Astrocyte (in vitro differentiated cells and primary cell): ENCODE results near the gene PCNT.

Experiments
- CTCF ChIP-seq: IDR thresholded peaks from 2 replicates; pipeline ENCODE4 v1.5.1; 2011; ENCODE audit warnings: low read depth, mild to moderate bottlenecking, inconsistent platforms, low read length, moderate library complexity; ENCODE audit not compliant: insufficient read depth
- EZH2 ChIP-seq: IDR thresholded peaks from 2 replicates; pipeline ENCODE4 v1.6.1; 2012; ENCODE audit warnings: mild to moderate bottlenecking, low read length, inconsistent platforms; ENCODE audit not compliant: insufficient read depth

GRCh38 chr21:46311568-46311967 is 12.4 kb upstream of the PCNT start:
- TF ChIP-seq CTCF (no peak), EZH2 (no peak)
